ENCODE data around the gene GPRC5C.

- no peak for TF ChIP-seq ZNF70 (CRISPR knock-in tag; IDR thresholded peaks at IDR 0.05)
- no peak for TF ChIP-seq ZNF8 (CRISPR knock-in tag; IDR thresholded peaks at IDR 0.05)
- no peak for TF ChIP-seq RARB (CRISPR knock-in tag; IDR thresholded peaks at IDR 0.05)
- TF ChIP-seq PATZ1 (CRISPR knock-in tag; IDR thresholded peaks at IDR 0.05; ENCODE audit: borderline replicate concordance): no peak
- no peak for TF ChIP-seq ESRRG (CRISPR knock-in tag; IDR thresholded peaks at IDR 0.05)
- TF ChIP-seq ZFP30 (CRISPR knock-in tag; IDR thresholded peaks at IDR 0.05): no peak
- no peak for TF ChIP-seq TSHZ2 (CRISPR knock-in tag; IDR thresholded peaks at IDR 0.05)
- TF ChIP-seq ARNTL (CRISPR knock-in tag; IDR thresholded peaks at IDR 0.05; ENCODE audit: borderline replicate concordance, low read depth): no peak
- no peak for TF ChIP-seq TOX (CRISPR knock-in tag; IDR thresholded peaks at IDR 0.05; ENCODE audit: borderline replicate concordance)
- no peak for TF ChIP-seq ZFP3 (CRISPR knock-in tag; IDR thresholded peaks at IDR 0.05)
- no peak for TF ChIP-seq CREB5 (CRISPR knock-in tag; IDR thresholded peaks at IDR 0.05; ENCODE audit: low read depth)
- no peak for TF ChIP-seq POU6F1 (CRISPR knock-in tag; IDR thresholded peaks at IDR 0.05; ENCODE audit: borderline replicate concordance, low read depth)
- no peak for TF ChIP-seq CSDC2 (CRISPR knock-in tag; IDR thresholded peaks at IDR 0.05)
- TF ChIP-seq SNAI2 (CRISPR knock-in tag; IDR thresholded peaks at IDR 0.05): no peak
Observed at GRCh38 chr17:74414510-74414909, 17.4 kb upstream of the GPRC5C start.

Measured in SK-N-SH treated with all-trans-retinoic acid at 6 μM for 48 hours (cell line).